Hepatocyte (in vitro differentiated cells): ENCODE measurements around the gene PDZD4. TPM values are rescaled to one million over a fixed set of nuclear protein-coding genes. Genes with fewer than 3 reads are reported as not detected.

Experiments
- DNase-seq: peaks from one replicate; pipeline ENCODE4 v3.0.0-alpha.2; 2016; ENCODE audit warnings: low spot score
- H2AFZ ChIP-seq: fragments of 200-600 bp; sonication (generic); 2 replicates; pipeline ENCODE4 v1.6.0; 2016; ENCODE audit warnings: antibody characterized with exemption, mild to moderate bottlenecking
- H3K27ac ChIP-seq: fragments of 200-600 bp; sonication (generic); 2 replicates; pipeline ENCODE4 v1.5.1; 2016; ENCODE audit warnings: mild to moderate bottlenecking
- H3K27me3 ChIP-seq: fragments of 200-600 bp; sonication (generic); 2 replicates; pipeline ENCODE4 v1.6.1; 2016
- H3K36me3 ChIP-seq: fragments of 200-600 bp; sonication (generic); replicated peaks from 2 replicates; pipeline ENCODE4 v1.5.1; 2016; ENCODE audit warnings: low read depth; ENCODE audit not compliant: insufficient read depth
- H3K4me1 ChIP-seq: fragments of 200-600 bp; sonication (generic); 2 replicates; pipeline ENCODE4 v1.5.1; 2016; ENCODE audit warnings: mild to moderate bottlenecking, moderate library complexity; ENCODE audit not compliant: insufficient read depth
- H3K4me2 ChIP-seq: fragments of 200-600 bp; sonication (generic); 2 replicates; pipeline ENCODE4 v1.6.0; 2016
- H3K4me3 ChIP-seq: fragments of 200-600 bp; sonication (generic); 2 replicates; pipeline ENCODE4 v1.5.1; 2016; ENCODE audit warnings: mild to moderate bottlenecking
- H3K79me2 ChIP-seq: fragments of 200-600 bp; sonication (generic); 2 replicates; pipeline ENCODE4 v1.6.0; 2017; ENCODE audit warnings: mild to moderate bottlenecking
- H3K9me2 ChIP-seq: fragments of 200-600 bp; sonication (generic); replicated peaks from 2 replicates; pipeline ENCODE4 v1.6.0; 2017; ENCODE audit warnings: mild to moderate bottlenecking; ENCODE audit not compliant: insufficient read depth
- H3K9me3 ChIP-seq: fragments of 200-600 bp; sonication (generic); 2 replicates; pipeline ENCODE4 v1.5.1; 2016; ENCODE audit warnings: low read depth, mild to moderate bottlenecking
- H4K20me1 ChIP-seq: fragments of 200-600 bp; sonication (generic); 2 replicates; pipeline ENCODE4 v1.6.0; 2016; ENCODE audit warnings: mild to moderate bottlenecking; ENCODE audit not compliant: insufficient read depth, poor library complexity, severe bottlenecking
- CTCF ChIP-seq: fragments of 200-600 bp; sonication (generic); IDR thresholded peaks from 2 replicates; pipeline ENCODE4 v1.5.1; 2016; ENCODE audit warnings: antibody characterized with exemption, mild to moderate bottlenecking; ENCODE audit not compliant: poor library complexity
- EZH2 ChIP-seq: fragments of 200-600 bp; sonication (generic); IDR thresholded peaks from 2 replicates; pipeline ENCODE4 v1.6.1; 2016; ENCODE audit warnings: antibody characterized with exemption, mild to moderate bottlenecking, borderline replicate concordance
- EZH2phosphoT487 ChIP-seq: fragments of 200-600 bp; sonication (generic); IDR thresholded peaks from one replicate; pipeline ENCODE4 v1.6.1; 2018; ENCODE audit warnings: antibody characterized with exemption, mild to moderate bottlenecking, low read depth, moderate library complexity; ENCODE audit not compliant: unreplicated experiment, severe bottlenecking
- WGBS: methylation state at CpG from one replicate; pipeline ENCODE4 v1.1.6; 2016; ENCODE audit warnings: low lambda C conversion rate; ENCODE audit errors: missing lambda C conversion rate; 5-methylcytosine and 5-hydroxymethylcytosine counted together
- polyA plus RNA-seq: library from polyadenylated mRNA; unstranded; fragments of >200 nt; fragmentation: Nextera tagmentation; extraction: Ambion mirVana; gene quantifications from 2 replicates; pipeline ENCODE4 v1.2.1, GENCODE V29; 2016
- total RNA-seq: library from RNA; depleted of rRNA; stranded (reverse); fragments of >200 nt; gene quantifications from 2 replicates; pipeline ENCODE4 v1.2.3, GENCODE V29; 2014

PDZD4 gene
- total and polyA plus RNA-seq, 2 experiments from 2014 or later = 0.59 to 2.8 TPM

- WGBS = 78% methylated on average over 20 of the region's 21 CpGs
- DNase-seq = no peak
Measured at GRCh38 chrX:153870791-153871360, 40.5 kb upstream of the PDZD4 start.

GRCh38 chrX:153870288-153870690 lies 39.9 kb upstream of the PDZD4 start:
- no peaks in the 10 kb centered on the region for H3K27me3 ChIP-seq
- DNase-seq = no peak
- TF ChIP-seq CTCF (no peak), EZH2phosphoT487 (no peak), EZH2 (no peak)
- no peaks in the 10 kb centered on the region for H3K9me2 ChIP-seq
- no peak overlapping the region for H2AFZ ChIP-seq
- H3K9me3 ChIP-seq = no peaks in the 10 kb centered on the region
- no peak overlapping the region for H3K4me2 ChIP-seq
- 76% methylated on average over 11 of the region's 11 CpGs for WGBS
- no peaks in the 10 kb centered on the region for H4K20me1 ChIP-seq
- no peaks in the 10 kb centered on the region for H3K79me2 ChIP-seq
- H3K27ac ChIP-seq = no peak overlapping the region
- no peak overlapping the region for H3K4me3 ChIP-seq
- no peaks in the 10 kb centered on the region for H3K4me1 ChIP-seq
- no peaks in the 10 kb centered on the region for H3K36me3 ChIP-seq

More at GRCh38 chrX:153870791-153871360, 40.5 kb upstream of the PDZD4 start:
- H3K9me3 ChIP-seq = no peaks in the 10 kb centered on the region
- H4K20me1 ChIP-seq = no peaks in the 10 kb centered on the region
- no peaks in the 10 kb centered on the region for H3K79me2 ChIP-seq
- TF ChIP-seq EZH2phosphoT487 (no peak), CTCF (no peak), EZH2 (no peak)
- no peaks in the 10 kb centered on the region for H3K36me3 ChIP-seq
- no peaks in the 10 kb centered on the region for H3K4me1 ChIP-seq
- H2AFZ ChIP-seq = no peak overlapping the region
- H3K9me2 ChIP-seq = no peaks in the 10 kb centered on the region
- H3K27ac ChIP-seq = no peak overlapping the region
- no peak overlapping the region for H3K4me3 ChIP-seq
- no peaks in the 10 kb centered on the region for H3K27me3 ChIP-seq
- H3K4me2 ChIP-seq = no peak overlapping the region

- DNase-seq = no peak
- no peak overlapping the region for H3K4me2 ChIP-seq
- WGBS = 91% methylated on average over 31 of the region's 31 CpGs
- no peaks in the 10 kb centered on the region for H3K9me3 ChIP-seq
- no peak overlapping the region for H3K27ac ChIP-seq
- no peaks in the 10 kb centered on the region for H3K36me3 ChIP-seq
- H3K27me3 ChIP-seq = no peaks in the 10 kb centered on the region
- H2AFZ ChIP-seq = no peak overlapping the region
- TF ChIP-seq CTCF (no peak), EZH2phosphoT487 (no peak), EZH2 (no peak)
- H3K79me2 ChIP-seq = no peaks in the 10 kb centered on the region
- no peaks in the 10 kb centered on the region for H3K4me1 ChIP-seq
- no peak overlapping the region for H3K4me3 ChIP-seq
- no peaks in the 10 kb centered on the region for H3K9me2 ChIP-seq
- H4K20me1 ChIP-seq = no peaks in the 10 kb centered on the region
Measured at GRCh38 chrX:153869473-153870287, 39.3 kb upstream of the PDZD4 start.
